Nephron progenitor cell (in vitro differentiated cells): ENCODE results near the gene CPM.

Experiments used
- DNase-seq: peaks from one replicate; pipeline ENCODE4 v3.0.0; 2021
- H3K27ac Mint-ChIP-seq: 2 replicates; pipeline ENCODE4 v1.8.0; 2021; ENCODE audit warnings: mild to moderate bottlenecking, moderate library complexity, mixed read lengths
- H3K27me3 Mint-ChIP-seq: 2 replicates; pipeline ENCODE4 v1.8.0; 2021; ENCODE audit warnings: mild to moderate bottlenecking, low read depth, mixed read lengths; ENCODE audit not compliant: poor library complexity
- H3K36me3 Mint-ChIP-seq: 2 replicates; pipeline ENCODE4 v1.8.0; 2021; ENCODE audit warnings: low read depth, mixed read lengths
- H3K4me1 Mint-ChIP-seq: 2 replicates; pipeline ENCODE4 v1.8.0; 2021; ENCODE audit warnings: mixed read lengths
- H3K4me3 Mint-ChIP-seq: 2 replicates; pipeline ENCODE4 v1.8.0; 2021; ENCODE audit warnings: mild to moderate bottlenecking, moderate library complexity, mixed read lengths
- H3K9me3 Mint-ChIP-seq: 2 replicates; pipeline ENCODE4 v1.8.0; 2021; ENCODE audit warnings: mild to moderate bottlenecking, moderate library complexity, mixed read lengths
- TF ChIP-seq, protein P1 (sequence below): fragments of 200-600 bp; sonication (generic); IDR thresholded peaks from 2 replicates; pipeline ENCODE4 v1.5.0; 2021; ENCODE audit warnings: antibody characterized with exemption

Gene CPM

GRCh38 chr12:68851592-68852306 is 81.2 kb downstream of the CPM start:
- H3K4me3 Mint-ChIP-seq: no peak overlapping the region
- no peaks in the 10 kb centered on the region for H3K36me3 Mint-ChIP-seq
- TF ChIP-seq, protein P1, sequence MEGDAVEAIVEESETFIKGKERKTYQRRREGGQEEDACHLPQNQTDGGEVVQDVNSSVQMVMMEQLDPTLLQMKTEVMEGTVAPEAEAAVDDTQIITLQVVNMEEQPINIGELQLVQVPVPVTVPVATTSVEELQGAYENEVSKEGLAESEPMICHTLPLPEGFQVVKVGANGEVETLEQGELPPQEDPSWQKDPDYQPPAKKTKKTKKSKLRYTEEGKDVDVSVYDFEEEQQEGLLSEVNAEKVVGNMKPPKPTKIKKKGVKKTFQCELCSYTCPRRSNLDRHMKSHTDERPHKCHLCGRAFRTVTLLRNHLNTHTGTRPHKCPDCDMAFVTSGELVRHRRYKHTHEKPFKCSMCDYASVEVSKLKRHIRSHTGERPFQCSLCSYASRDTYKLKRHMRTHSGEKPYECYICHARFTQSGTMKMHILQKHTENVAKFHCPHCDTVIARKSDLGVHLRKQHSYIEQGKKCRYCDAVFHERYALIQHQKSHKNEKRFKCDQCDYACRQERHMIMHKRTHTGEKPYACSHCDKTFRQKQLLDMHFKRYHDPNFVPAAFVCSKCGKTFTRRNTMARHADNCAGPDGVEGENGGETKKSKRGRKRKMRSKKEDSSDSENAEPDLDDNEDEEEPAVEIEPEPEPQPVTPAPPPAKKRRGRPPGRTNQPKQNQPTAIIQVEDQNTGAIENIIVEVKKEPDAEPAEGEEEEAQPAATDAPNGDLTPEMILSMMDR: no peak
- H3K27me3 Mint-ChIP-seq: peaks cover 3% of the 10 kb centered on the region
- H3K4me1 Mint-ChIP-seq: no peaks in the 10 kb centered on the region
- no peak overlapping the region for H3K27ac Mint-ChIP-seq
- DNase-seq: no peak
- H3K9me3 Mint-ChIP-seq: no peaks in the 10 kb centered on the region

DNA sequence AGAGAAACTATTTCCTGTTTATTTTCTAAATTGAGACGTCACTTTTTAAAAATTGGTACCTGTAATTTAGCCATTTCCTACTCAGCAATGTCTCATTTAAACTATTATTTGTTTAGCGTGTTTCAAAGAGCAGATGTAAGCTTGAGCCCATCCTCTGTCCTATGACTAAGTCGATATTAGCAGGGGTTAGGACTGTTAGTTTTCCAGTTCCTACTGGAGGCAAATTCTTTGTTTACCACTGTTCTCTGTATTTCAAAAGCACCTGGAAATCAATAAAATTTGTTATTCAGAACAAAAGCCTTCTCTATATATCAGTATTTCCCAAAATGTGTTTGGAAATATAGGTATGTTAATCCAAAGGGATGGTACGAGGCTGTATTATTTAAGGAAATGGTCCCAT is 82.6 kb downstream of the CPM start:
- Mint-ChIP-seq H3K27me3 (peaks cover 3% of the 10 kb centered on the region), H3K4me1 (no peaks in the 10 kb centered on the region), H3K9me3 (no peaks in the 10 kb centered on the region), H3K27ac (no peak overlapping the region), H3K36me3 (peaks cover under 1% of the 10 kb centered on the region), H3K4me3 (no peak overlapping the region)
- TF ChIP-seq, protein P1: no peak
- no peak for DNase-seq

DNA sequence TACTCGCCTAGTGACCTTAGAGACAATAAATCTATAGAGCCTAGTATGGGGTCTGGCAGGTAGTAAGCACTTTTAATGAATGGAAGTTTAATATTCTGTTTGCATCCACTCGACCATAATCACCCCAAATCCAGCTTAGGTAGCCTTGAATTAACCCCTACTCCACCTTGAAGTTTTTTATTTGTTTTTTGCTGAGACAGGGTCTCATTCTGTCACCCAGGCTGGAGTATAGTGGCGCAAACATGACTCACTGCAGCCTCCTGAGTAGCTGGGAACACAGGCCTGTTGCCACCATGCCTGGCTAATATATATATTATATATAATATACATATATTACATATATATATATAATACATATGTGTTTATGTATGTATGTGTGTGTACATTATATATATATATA is 86.2 kb downstream of the CPM start:
- TF ChIP-seq, protein P1: no peak
- Mint-ChIP-seq H3K9me3 (no peaks in the 10 kb centered on the region), H3K27ac (no peak overlapping the region), H3K36me3 (peaks cover 27% of the 10 kb centered on the region), H3K4me3 (no peak overlapping the region), H3K4me1 (no peaks in the 10 kb centered on the region), H3K27me3 (no peaks in the 10 kb centered on the region)
- DNase-seq: no peak

DNA sequence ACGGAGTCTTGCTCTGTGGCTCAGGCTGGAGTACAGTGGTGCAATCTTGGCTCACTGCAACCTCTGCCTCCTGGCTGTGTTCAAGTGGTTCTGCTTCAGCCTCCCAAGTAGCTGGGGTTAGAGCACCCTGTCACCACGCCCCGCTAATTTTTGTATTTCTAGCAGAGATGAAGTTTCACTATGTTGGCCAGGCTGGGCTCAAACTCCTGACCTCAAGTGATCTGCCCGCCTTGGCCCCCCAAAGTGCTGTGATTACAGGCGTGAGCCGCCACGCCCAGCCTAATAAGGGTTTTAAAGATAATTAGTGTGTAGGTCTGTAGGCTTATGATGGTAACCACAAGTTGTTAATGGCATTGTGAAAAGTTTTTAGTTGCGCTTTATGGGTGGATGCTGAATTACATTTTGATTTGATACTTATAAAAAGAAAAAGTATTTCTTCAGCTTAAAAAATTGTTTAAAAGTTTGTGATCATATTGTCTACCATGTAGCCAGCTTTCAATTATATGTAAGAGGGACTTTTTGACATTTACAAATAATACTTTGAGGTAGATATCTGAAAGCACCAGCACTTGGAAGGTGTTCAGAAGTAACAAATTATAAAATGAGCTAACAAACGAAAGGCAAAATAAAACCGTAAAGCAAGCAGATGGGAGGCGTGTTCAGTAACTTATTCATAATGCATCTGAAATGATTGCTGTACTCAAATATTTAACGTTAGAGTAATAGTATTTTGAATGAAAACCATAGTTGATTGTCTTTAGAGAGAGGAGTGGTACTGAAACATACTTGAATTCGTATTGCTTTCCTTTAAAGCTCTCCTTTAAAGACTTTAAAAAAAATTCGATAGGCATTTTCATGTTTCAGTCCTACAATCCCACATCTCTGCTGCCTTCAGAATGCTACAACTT is 87.9 kb downstream of the CPM start:
- H3K4me1 Mint-ChIP-seq: no peaks in the 10 kb centered on the region
- TF ChIP-seq, protein P1: no peak
- H3K4me3 Mint-ChIP-seq: no peak overlapping the region
- DNase-seq: no peak
- no peaks in the 10 kb centered on the region for H3K27me3 Mint-ChIP-seq
- H3K9me3 Mint-ChIP-seq: no peaks in the 10 kb centered on the region
- peaks cover 45% of the 10 kb centered on the region for H3K36me3 Mint-ChIP-seq
- H3K27ac Mint-ChIP-seq: peak overlapping the region; percentile 21

DNA sequence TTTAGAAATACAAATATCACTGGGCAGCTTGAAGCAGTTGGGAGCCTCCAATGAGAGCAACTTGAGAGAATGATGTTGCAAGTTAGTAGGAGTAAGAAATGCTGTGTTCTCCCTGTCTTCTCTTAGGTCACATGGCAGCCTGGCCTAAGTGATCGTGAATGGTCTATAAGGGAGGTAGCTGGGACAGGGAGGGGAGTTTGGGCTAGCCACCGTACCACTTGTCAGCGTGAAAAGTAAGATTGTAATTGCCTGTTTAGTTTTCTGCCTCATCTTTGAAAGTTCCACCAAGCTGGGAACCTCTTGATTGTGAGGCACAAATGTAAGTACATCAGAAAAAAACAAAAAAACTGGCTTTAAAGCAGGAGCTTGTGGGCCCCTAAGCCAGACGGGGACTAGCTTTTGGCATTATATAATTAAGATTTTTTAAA is 88.6 kb downstream of the CPM start:
- Mint-ChIP-seq H3K9me3 (no peaks in the 10 kb centered on the region), H3K4me3 (no peak overlapping the region), H3K27ac (peak overlapping the region; percentile 33), H3K36me3 (peaks cover 52% of the 10 kb centered on the region), H3K27me3 (no peaks in the 10 kb centered on the region), H3K4me1 (no peaks in the 10 kb centered on the region)
- TF ChIP-seq, protein P1: no peak
- DNase-seq: no peak
